Measurements from ENCODE around the gene UROC1. TPM values are rescaled to one million over a fixed set of nuclear protein-coding genes. Genes with fewer than 3 reads are reported as not detected.

The UROC1 gene
- polyA plus RNA-seq, 1 of the 3 experiments (the other 2 are of a cell fraction), result not detected

DNA sequence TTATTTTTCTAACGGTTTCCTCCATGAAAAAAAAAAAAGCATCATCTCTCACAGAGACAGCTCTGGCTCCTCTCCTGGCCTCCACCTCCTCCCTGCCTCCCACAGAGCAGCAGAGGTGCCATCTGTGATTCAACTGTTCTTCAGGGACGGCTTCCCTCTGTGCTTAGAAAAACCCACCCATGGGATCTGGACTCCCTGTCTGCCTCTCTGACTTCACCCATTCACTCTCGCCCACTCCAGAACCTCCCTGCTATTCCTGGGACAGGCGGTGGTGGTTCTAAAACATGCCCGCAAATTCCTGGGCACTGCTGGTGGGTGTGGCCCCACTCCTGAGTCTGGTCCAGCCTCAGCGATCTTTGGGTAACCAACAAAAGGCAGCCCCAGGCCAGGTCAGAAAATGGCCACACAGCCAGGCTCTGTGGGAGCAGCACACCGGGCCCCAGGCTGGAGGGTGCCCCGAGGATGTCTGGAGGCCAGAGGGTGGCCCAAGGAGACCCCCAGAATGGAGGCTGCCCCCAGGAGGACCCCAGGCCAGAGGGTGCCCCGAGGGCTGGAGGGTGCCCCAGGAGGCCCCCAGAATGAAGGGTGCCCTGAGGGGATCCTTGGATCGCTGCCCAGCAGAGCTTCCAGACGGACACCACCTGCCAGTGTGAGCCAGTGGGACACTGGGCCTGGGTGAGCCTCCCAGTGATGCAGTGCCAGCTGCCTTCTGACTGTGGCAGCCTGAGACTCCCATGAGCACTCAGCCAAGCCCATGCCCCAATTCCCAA lies 3.7 kb upstream of the UROC1 start:
- Histone ChIP-seq H3K27ac (ENCODE audit: low read depth in 2 of 2, low read length in 1 of 2) (no peak overlapping the region), H3K9ac (no peak overlapping the region), H3K9me3 (no peaks in the 10 kb centered on the region), H3K27me3 (ENCODE audit: insufficient read depth) (no peaks in the 10 kb centered on the region; the same call in 1 of the 2 replicates), H3K36me3 (replicated peaks in 1 of 2; ENCODE audit: control insufficient read depth in 1 of 2, insufficient read depth in 2 of 2, low read length in 1 of 2) (no peaks in the 10 kb centered on the region), H3K4me1 (ENCODE audit: control insufficient read depth in 1 of 2, insufficient read depth in 2 of 2, low read depth in 1 of 2, low read length in 1 of 2) (peaks cover 0 to 18% of the 10 kb centered on the region in 2 experiments; a peak in 1 of 4 replicates), H2AFZ (ENCODE audit: low read depth) (no peak overlapping the region), H3F3A (replicated peaks; ENCODE audit: insufficient read depth) (no peaks in the 10 kb centered on the region), H3K9me2 (no peaks in the 10 kb centered on the region), H3K4me2 (no peak overlapping the region), H3K79me2 (ENCODE audit: insufficient read depth) (no peaks in the 10 kb centered on the region), H4K20me1 (ENCODE audit: insufficient read depth) (no peaks in the 10 kb centered on the region), H3K4me3 (ENCODE audit: low read depth in 2 of 2, low read length in 1 of 2) (no peak overlapping the region)
- CTCF ChIA-PET, result interaction anchor here (0.6 to 4.2 kb wide), 14 partner anchors 10 to 1027 kb away, joined by 3 to 45 read pairs (median 4); no protein-coding TSS in a partner anchor
- POLR2A ChIA-PET, result interaction anchor here (0.6 kb wide), 1 partner anchor 1938 kb away, joined by 3 read pairs; no protein-coding TSS in a partner anchor
- TF ChIP-seq TAF1 (IDR thresholded peaks at IDR 0.05; ENCODE audit: borderline replicate concordance, low read depth, low read length), result no peak
- no peak for TF ChIP-seq GABPA (IDR thresholded peaks at IDR 0.05; ENCODE audit: low read depth)
- TF ChIP-seq, protein P1, sequence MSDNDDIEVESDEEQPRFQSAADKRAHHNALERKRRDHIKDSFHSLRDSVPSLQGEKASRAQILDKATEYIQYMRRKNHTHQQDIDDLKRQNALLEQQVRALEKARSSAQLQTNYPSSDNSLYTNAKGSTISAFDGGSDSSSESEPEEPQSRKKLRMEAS (IDR thresholded peaks at IDR 0.05; ENCODE audit: low read depth), result no peak
- TF ChIP-seq IRF3 (IDR thresholded peaks at IDR 0.05; ENCODE audit: low read depth, low read length), result no peak
- no peak for TF ChIP-seq CTCF (IDR thresholded peaks at IDR 0.05)
- TF ChIP-seq, protein P2, sequence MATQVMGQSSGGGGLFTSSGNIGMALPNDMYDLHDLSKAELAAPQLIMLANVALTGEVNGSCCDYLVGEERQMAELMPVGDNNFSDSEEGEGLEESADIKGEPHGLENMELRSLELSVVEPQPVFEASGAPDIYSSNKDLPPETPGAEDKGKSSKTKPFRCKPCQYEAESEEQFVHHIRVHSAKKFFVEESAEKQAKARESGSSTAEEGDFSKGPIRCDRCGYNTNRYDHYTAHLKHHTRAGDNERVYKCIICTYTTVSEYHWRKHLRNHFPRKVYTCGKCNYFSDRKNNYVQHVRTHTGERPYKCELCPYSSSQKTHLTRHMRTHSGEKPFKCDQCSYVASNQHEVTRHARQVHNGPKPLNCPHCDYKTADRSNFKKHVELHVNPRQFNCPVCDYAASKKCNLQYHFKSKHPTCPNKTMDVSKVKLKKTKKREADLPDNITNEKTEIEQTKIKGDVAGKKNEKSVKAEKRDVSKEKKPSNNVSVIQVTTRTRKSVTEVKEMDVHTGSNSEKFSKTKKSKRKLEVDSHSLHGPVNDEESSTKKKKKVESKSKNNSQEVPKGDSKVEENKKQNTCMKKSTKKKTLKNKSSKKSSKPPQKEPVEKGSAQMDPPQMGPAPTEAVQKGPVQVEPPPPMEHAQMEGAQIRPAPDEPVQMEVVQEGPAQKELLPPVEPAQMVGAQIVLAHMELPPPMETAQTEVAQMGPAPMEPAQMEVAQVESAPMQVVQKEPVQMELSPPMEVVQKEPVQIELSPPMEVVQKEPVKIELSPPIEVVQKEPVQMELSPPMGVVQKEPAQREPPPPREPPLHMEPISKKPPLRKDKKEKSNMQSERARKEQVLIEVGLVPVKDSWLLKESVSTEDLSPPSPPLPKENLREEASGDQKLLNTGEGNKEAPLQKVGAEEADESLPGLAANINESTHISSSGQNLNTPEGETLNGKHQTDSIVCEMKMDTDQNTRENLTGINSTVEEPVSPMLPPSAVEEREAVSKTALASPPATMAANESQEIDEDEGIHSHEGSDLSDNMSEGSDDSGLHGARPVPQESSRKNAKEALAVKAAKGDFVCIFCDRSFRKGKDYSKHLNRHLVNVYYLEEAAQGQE (IDR thresholded peaks at IDR 0.05; ENCODE audit: low read depth, low read length), result no peak
- no peak for TF ChIP-seq RAD21 (IDR thresholded peaks at IDR 0.05; ENCODE audit: low read length)
- TF ChIP-seq USF2 (IDR thresholded peaks at IDR 0.05; ENCODE audit: borderline replicate concordance, low read depth, low read length), result no peak
- TF ChIP-seq RFX5 (IDR thresholded peaks at IDR 0.05; ENCODE audit: low read length), result no peak
- no peak for TF ChIP-seq FOXJ3 (CRISPR knock-in tag; IDR thresholded peaks at IDR 0.05)
- TF ChIP-seq SMC3 (IDR thresholded peaks at IDR 0.05; ENCODE audit: low read depth, low read length), result no peak
- TF ChIP-seq USF1 (IDR thresholded peaks at IDR 0.05; ENCODE audit: borderline replicate concordance, low read depth), result no peak
- TF ChIP-seq TCF12 (IDR thresholded peaks at IDR 0.05), result no peak
- no peak for TF ChIP-seq MXI1 (IDR thresholded peaks at IDR 0.05; ENCODE audit: low read depth, low read length)
- TF ChIP-seq, protein P3, sequence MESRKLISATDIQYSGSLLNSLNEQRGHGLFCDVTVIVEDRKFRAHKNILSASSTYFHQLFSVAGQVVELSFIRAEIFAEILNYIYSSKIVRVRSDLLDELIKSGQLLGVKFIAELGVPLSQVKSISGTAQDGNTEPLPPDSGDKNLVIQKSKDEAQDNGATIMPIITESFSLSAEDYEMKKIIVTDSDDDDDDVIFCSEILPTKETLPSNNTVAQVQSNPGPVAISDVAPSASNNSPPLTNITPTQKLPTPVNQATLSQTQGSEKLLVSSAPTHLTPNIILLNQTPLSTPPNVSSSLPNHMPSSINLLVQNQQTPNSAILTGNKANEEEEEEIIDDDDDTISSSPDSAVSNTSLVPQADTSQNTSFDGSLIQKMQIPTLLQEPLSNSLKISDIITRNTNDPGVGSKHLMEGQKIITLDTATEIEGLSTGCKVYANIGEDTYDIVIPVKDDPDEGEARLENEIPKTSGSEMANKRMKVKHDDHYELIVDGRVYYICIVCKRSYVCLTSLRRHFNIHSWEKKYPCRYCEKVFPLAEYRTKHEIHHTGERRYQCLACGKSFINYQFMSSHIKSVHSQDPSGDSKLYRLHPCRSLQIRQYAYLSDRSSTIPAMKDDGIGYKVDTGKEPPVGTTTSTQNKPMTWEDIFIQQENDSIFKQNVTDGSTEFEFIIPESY (IDR thresholded peaks at IDR 0.05; ENCODE audit: borderline replicate concordance, low read depth), result no peak
- TF ChIP-seq RXRA (IDR thresholded peaks at IDR 0.05; ENCODE audit: borderline replicate concordance, low read depth), result no peak
- TF ChIP-seq SIN3A (IDR thresholded peaks at IDR 0.05; ENCODE audit: borderline replicate concordance, low read depth, low read length), result no peak
- no peak for TF ChIP-seq JUND (IDR thresholded peaks at IDR 0.05)
- TF ChIP-seq NRF1 (IDR thresholded peaks at IDR 0.05; ENCODE audit: low read depth, low read length), result no peak
- TF ChIP-seq EP300 (IDR thresholded peaks at IDR 0.05; ENCODE audit: borderline replicate concordance in 1 of 2, low read depth in 1 of 2, low read length in 1 of 2), result no peak
- WGBS (ENCODE audit: low lambda C conversion rate), result 68% methylated on average over 6 of the region's 11 CpGs
- no peak for DNase-seq
